Upper lobe of left lung (tissue), 6 donors: ENCODE measurements around the gene MLLT1. TPM values are rescaled to one million over a fixed set of nuclear protein-coding genes. Genes with fewer than 3 reads are reported as not detected.

Source experiments
- ATAC-seq, 2 donors: fragments of 200-7000 bp; cut with Tn5 transposase; one replicate each; pipeline ENCODE4 v1.9.1; 2022; ENCODE audit warnings: mild to moderate bottlenecking in 2 of 2, moderate library complexity in 2 of 2; ENCODE audit not compliant: low FRiP score in 2 of 2
- DNase-seq, 2 donors: peaks; one replicate each; pipeline ENCODE4 v3.0.0-alpha.2; 2019 to 2020
- H3K27ac ChIP-seq, 4 donors: fragments of 200-600 bp; sonication (generic); one replicate each; pipeline ENCODE4 v1.5.1; 2016 to 2019
- H3K27me3 ChIP-seq, 4 donors: fragments of 200-600 bp; sonication (generic); one replicate each; pipeline ENCODE4 v1.5.1; 2017 to 2019
- H3K36me3 ChIP-seq, 4 donors: fragments of 200-600 bp; sonication (generic); one replicate each; pipeline ENCODE4 v1.5.1; 2016 to 2019
- H3K4me1 ChIP-seq, 4 donors: fragments of 200-600 bp; sonication (generic); one replicate each; pipeline ENCODE4 v1.5.1; 2018 to 2019
- H3K4me3 ChIP-seq, 4 donors: fragments of 200-600 bp; sonication (generic); one replicate each; pipeline ENCODE4 v1.5.1; 2017 to 2019; ENCODE audit warnings: mild to moderate bottlenecking in 2 of 4, moderate library complexity in 1 of 4
- H3K9me3 ChIP-seq, 4 donors: fragments of 200-600 bp; sonication (generic); one replicate each; pipeline ENCODE4 v1.5.1; 2018 to 2019
- EP300 ChIP-seq, 4 donors: sonication (generic); formaldehyde crosslinking; IDR thresholded peaks; one replicate each; pipeline ENCODE4 v1.5.1; 2017; ENCODE audit warnings: antibody characterized with exemption in 4 of 4, control low read depth in 2 of 4
- POLR2A ChIP-seq, 4 donors: fragments of 450-650 bp; IDR thresholded peaks; one replicate each; pipeline ENCODE4 v1.5.1; 2016 to 2017; ENCODE audit warnings: antibody characterized with exemption in 4 of 4, mild to moderate bottlenecking in 2 of 4
- POLR2AphosphoS5 ChIP-seq, 2 donors: sonication (generic); formaldehyde crosslinking; IDR thresholded peaks; one replicate each; pipeline ENCODE4 v1.5.1; 2017; ENCODE audit warnings: antibody characterized with exemption in 2 of 2
- WGBS, 2 donors: methylation state at CpG; one replicate each; pipeline ENCODE4 v1.1.5; 2017 to 2018; 5-methylcytosine and 5-hydroxymethylcytosine counted together
- total RNA-seq, 6 donors: library from RNA; depleted of rRNA in 4 of 6; stranded (reverse); fragments of >200 nt in 4 of 6; gene quantifications; one replicate each; pipeline versions ENCODE4 v1.1.0 to v1.2.1, GENCODE V29; 2016 to 2021
- TF ChIP-seq, protein P1 (sequence below), 6 experiments: fragments of 450-650 bp in 4 of 6; fragments of 200-600 bp in 2 of 6; sonication (generic) in 2 of 6; IDR thresholded peaks; one replicate each; pipeline ENCODE4 v1.5.1; 2016 to 2019; ENCODE audit warnings: antibody characterized with exemption in 6 of 6
- donor health status: DM: no; HTN: no; CAD: no; lungs with moderate emphysema.
- donor health status: DM: no; HTN: yes; CAD: no; lungs with severe emphysema.

Gene MLLT1
- total RNA-seq, 6 donors from 2014 or later, result 22.1 to 98.9 (median 49.3) TPM

DNA sequence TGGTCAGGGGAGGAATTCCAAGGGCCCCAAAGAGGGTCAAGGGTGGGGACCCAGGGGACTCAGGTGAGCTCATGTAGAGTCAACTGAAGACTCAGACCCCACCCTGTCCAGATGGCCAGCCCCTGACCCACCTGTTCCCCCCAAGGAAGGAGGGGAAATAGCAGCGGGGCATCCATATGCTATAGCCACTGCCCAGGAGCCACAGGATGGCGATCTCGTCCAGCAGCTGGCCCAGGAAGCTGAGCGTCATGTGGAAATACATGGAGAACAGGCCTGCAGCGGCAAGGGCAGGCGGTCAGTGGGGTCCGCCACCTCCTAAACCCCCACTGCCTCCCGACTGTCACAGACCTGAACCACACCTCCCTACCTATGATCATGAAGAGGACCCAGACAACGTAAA is 32.2 kb upstream of the MLLT1 start:
- TF ChIP-seq POLR2A (IDR thresholded peaks at IDR 0.05) (no peak), EP300 (IDR thresholded peaks at IDR 0.05) (no peak), POLR2AphosphoS5 (IDR thresholded peaks at IDR 0.05) (no peak)
- TF ChIP-seq, protein P1, sequence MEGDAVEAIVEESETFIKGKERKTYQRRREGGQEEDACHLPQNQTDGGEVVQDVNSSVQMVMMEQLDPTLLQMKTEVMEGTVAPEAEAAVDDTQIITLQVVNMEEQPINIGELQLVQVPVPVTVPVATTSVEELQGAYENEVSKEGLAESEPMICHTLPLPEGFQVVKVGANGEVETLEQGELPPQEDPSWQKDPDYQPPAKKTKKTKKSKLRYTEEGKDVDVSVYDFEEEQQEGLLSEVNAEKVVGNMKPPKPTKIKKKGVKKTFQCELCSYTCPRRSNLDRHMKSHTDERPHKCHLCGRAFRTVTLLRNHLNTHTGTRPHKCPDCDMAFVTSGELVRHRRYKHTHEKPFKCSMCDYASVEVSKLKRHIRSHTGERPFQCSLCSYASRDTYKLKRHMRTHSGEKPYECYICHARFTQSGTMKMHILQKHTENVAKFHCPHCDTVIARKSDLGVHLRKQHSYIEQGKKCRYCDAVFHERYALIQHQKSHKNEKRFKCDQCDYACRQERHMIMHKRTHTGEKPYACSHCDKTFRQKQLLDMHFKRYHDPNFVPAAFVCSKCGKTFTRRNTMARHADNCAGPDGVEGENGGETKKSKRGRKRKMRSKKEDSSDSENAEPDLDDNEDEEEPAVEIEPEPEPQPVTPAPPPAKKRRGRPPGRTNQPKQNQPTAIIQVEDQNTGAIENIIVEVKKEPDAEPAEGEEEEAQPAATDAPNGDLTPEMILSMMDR (IDR thresholded peaks at IDR 0.05), result no peak
- ATAC-seq, result no peak
- no peak overlapping the region for H3K4me3 ChIP-seq
- H3K27ac ChIP-seq, result no peak overlapping the region
- DNase-seq, result peak in 1 of 2 donors; percentile 27
- H3K27me3 ChIP-seq, result no peaks in the 10 kb centered on the region
- no peaks in the 10 kb centered on the region for H3K36me3 ChIP-seq
- no peaks in the 10 kb centered on the region for H3K4me1 ChIP-seq
- WGBS, 2 donors, result 62 to 73% methylated on average over 6 to 9 of the region's 9 CpGs
- H3K9me3 ChIP-seq, result peaks cover 0 to 5% (median 0%) of the 10 kb centered on the region in 4 donors

DNA sequence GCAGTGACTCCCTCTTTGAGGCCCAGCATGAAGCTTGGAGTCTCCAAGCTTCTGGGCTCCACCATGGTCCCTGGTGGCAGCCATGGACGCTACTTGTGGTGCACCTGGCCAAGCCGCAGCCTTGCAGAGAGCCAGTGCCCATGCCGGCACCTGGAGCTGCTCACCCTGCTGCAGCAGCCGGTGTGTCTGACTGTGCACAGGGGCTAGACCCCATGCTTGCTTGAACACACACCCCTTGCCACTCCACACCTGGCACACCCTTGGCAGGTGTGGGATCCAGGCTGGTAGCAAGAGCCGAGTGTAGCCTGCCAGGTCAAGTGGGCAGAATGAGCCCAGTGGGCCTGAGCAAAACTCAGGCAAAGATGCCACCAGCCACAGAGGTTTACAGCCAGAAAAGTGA is 18.6 kb upstream of the MLLT1 start:
- DNase-seq (peak in 1 of 2 donors; percentile 49), ATAC-seq (peak in 1 of 2 donors; percentile 19)
- Histone ChIP-seq H3K27ac (no peak overlapping the region), H3K4me3 (no peak overlapping the region), H3K27me3 (no peaks in the 10 kb centered on the region), H3K36me3 (no peaks in the 10 kb centered on the region), H3K9me3 (peaks cover under 1 to 9% (median 5%) of the 10 kb centered on the region in 4 donors), H3K4me1 (no peaks in the 10 kb centered on the region)
- 95 to 97% methylated on average over 4 to 5 of the region's 5 CpGs for WGBS, 2 donors
- TF ChIP-seq POLR2AphosphoS5 (IDR thresholded peaks at IDR 0.05), result no peak
- TF ChIP-seq POLR2A (IDR thresholded peaks at IDR 0.05), result no peak
- no peak for TF ChIP-seq EP300 (IDR thresholded peaks at IDR 0.05)
- TF ChIP-seq, protein P1 (IDR thresholded peaks at IDR 0.05), result no peak

DNA sequence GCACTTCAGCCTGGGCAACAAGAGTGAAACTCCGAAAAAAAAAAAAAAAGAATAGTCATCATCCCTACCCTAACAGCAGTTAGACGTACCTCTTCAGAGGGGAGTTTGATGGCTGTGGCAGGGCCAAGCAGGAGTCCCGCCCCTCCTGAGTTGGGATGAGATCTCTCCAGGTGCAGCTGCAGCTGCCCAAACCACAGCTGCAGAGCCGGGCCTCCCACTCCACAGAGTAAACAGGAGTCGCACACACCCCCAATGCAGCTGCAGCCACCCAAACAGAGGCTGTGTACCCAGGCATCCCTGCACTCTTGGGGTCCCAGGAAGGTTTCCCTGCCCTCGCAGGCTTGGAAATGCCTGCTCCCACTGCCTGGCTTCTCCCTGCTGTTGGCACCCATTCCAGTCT is 17.4 kb upstream of the MLLT1 start:
- no peak for ATAC-seq
- 60 to 74% methylated on average over 3 to 5 of the region's 6 CpGs for WGBS, 2 donors
- no peak for DNase-seq
- H3K27ac ChIP-seq, result no peak overlapping the region
- H3K4me1 ChIP-seq, result no peaks in the 10 kb centered on the region
- no peaks in the 10 kb centered on the region for H3K27me3 ChIP-seq
- H3K4me3 ChIP-seq, result no peak overlapping the region
- TF ChIP-seq POLR2A (IDR thresholded peaks at IDR 0.05) (no peak), EP300 (IDR thresholded peaks at IDR 0.05) (no peak)
- TF ChIP-seq, protein P1 (IDR thresholded peaks at IDR 0.05), result no peak
- H3K36me3 ChIP-seq, result no peaks in the 10 kb centered on the region
- H3K9me3 ChIP-seq, result peaks cover 12 to 21% (median 17%) of the 10 kb centered on the region in 4 donors

DNA sequence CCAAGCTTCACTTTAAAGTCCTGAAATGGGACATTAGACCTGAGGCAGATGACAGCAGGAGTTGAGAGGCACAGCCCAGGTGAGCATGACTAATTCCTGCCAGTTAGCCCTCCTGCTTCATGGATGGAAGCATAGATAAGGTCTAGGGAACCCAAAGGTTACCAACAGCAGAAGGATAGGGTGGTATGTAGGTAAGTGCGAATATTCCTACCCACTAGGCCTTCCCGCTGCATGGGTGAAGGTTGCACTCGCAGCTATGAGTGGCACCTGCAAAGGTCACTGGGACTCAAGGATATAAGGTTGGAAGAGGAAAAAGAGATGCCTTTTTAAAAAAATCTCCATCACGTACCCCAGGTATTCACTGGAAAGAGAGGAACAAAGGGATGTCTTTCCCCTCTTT is 12.2 kb upstream of the MLLT1 start:
- H3K27me3 ChIP-seq, result no peaks in the 10 kb centered on the region
- ATAC-seq, result no peak
- TF ChIP-seq, protein P1 (IDR thresholded peaks at IDR 0.05), result no peak
- TF ChIP-seq EP300 (IDR thresholded peaks at IDR 0.05) (no peak), POLR2A (IDR thresholded peaks at IDR 0.05) (no peak), POLR2AphosphoS5 (IDR thresholded peaks at IDR 0.05) (no peak)
- no peak overlapping the region for H3K27ac ChIP-seq
- no peak overlapping the region for H3K4me3 ChIP-seq
- H3K36me3 ChIP-seq, result no peaks in the 10 kb centered on the region
- peaks cover 38 to 70% (median 58%) of the 10 kb centered on the region in 4 donors for H3K9me3 ChIP-seq
- 62 to 64% methylated on average over 4 of the region's 4 CpGs for WGBS, 2 donors
- no peak for DNase-seq
- no peaks in the 10 kb centered on the region for H3K4me1 ChIP-seq

DNA sequence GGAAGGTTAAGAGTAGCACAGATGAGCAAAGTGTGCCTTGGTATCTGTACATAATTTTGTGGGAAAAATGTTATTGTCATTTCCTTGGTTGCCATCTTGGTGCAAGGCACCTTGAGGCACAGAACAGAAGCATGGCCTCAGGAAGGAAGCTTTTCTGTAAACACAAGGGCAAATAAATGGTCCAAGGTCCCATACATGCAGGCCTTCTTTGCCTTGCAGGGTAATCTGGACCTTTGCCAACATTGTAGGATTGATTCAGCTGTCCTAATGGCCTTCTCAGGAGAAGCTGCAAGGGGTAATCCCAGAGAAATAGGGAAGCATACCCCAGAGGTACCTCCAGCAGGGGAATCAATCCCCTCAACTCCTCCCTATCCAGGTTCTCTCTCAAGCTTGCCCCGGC is 9.0 kb upstream of the MLLT1 start:
- no peaks in the 10 kb centered on the region for H3K36me3 ChIP-seq
- TF ChIP-seq EP300 (IDR thresholded peaks at IDR 0.05), result no peak
- TF ChIP-seq, protein P1 (IDR thresholded peaks at IDR 0.05), result no peak
- no peak for TF ChIP-seq POLR2A (IDR thresholded peaks at IDR 0.05)
- TF ChIP-seq POLR2AphosphoS5 (IDR thresholded peaks at IDR 0.05), result no peak
- ATAC-seq (no peak), DNase-seq (no peak)
- H3K27ac ChIP-seq, result no peak overlapping the region
- 89 to 100% methylated on average over 1 of the region's 1 CpG for WGBS, 2 donors
- no peak overlapping the region for H3K4me3 ChIP-seq
- H3K9me3 ChIP-seq, result peaks cover 45 to 79% (median 67%) of the 10 kb centered on the region in 4 donors
- H3K4me1 ChIP-seq, result no peaks in the 10 kb centered on the region
- no peaks in the 10 kb centered on the region for H3K27me3 ChIP-seq
